GM19043 (cell line): Measurements from ENCODE around the gene BMPR1B.
"Not testable (repeated sequence)": the region's sequence is repeated elsewhere in the genome, so short reads cannot be mapped to it uniquely, and the experiment has no call there.

Experiments used
- ATAC-seq: cut with Tn5 transposase; IDR thresholded peaks from one replicate; pipeline ENCODE4 v1.9.1; 2021; ENCODE audit warnings: low read depth; ENCODE audit not compliant: unreplicated experiment

The BMPR1B gene

GRCh38 chr4:94828882-94829281, 71.1 kb downstream of the BMPR1B start:
- ATAC-seq: no peak

DNA sequence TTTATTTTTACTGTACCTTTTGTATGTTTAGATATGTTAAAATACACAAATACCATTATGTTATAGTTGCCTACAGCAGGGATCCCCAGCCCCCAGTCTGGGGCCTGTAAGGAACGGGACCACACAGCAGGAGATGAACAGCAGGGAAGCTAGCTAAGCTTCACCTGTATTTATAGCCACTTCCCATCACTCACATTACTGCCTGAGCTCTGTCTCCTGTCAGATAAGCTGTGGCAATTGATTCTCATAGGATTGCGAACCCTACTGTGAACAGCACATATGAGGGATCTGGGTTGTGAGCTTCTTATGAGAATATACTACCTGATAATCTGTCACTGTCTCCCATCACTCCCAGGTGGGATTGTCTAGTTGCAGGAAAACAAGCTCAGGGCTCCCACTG, 73.9 kb downstream of the BMPR1B start:
- no peak for ATAC-seq

- not testable (repeated sequence) for ATAC-seq
Measured at GRCh38 chr4:94832329-94832728, 74.6 kb downstream of the BMPR1B start.

- ATAC-seq: no peak
Measured at GRCh38 chr4:94833394-94833793, 75.6 kb downstream of the BMPR1B start.

- ATAC-seq: no peak
Measured at GRCh38 chr4:94834501-94834900, 76.7 kb downstream of the BMPR1B start.

GRCh38 chr4:94841166-94841863, 83.6 kb downstream of the BMPR1B start:
- not testable (repeated sequence) for ATAC-seq

DNA sequence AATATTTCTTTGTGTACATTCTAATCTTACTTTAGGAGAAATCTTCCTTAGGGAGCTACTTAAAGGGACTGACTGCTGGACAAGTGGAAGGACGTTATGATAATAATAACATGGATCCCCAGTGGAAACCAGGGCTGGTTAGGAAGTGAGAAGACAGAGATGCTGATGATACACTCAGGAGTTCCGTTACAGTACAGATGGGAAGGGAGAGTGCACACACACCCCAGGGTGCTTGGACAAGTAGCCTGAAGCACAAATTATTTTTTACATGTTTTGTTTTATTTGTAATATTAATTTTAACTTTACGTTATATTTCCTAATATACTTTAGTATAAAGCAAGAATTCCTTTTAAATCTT, 84.1 kb downstream of the BMPR1B start:
- ATAC-seq: no peak

- no peak for ATAC-seq
Measured at GRCh38 chr4:94843216-94843615, 85.5 kb downstream of the BMPR1B start.

- ATAC-seq: no peak
Measured at GRCh38 chr4:94848326-94848725, 90.6 kb downstream of the BMPR1B start.

DNA sequence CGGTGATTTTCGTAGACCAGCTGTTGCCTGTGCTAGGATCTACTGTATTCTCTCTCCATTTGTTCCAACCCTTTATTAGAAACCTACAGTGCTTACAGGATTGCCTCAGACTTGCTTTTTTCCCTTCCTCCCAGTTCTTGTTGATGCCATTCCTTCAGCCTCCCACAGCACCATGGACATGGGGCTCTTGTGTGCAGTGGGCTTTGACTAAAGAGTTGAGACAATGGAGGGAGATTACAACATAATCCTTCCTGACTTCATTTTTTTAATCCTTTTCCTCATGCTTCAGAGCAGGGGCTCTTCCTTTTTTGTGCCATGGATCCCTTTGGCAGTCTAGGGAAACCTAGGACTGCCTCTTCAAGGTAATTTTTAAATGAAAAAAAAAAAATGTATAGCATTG, 92.1 kb downstream of the BMPR1B start:
- no peak for ATAC-seq

GRCh38 chr4:94852616-94853015, 94.9 kb downstream of the BMPR1B start:
- ATAC-seq: no peak

DNA sequence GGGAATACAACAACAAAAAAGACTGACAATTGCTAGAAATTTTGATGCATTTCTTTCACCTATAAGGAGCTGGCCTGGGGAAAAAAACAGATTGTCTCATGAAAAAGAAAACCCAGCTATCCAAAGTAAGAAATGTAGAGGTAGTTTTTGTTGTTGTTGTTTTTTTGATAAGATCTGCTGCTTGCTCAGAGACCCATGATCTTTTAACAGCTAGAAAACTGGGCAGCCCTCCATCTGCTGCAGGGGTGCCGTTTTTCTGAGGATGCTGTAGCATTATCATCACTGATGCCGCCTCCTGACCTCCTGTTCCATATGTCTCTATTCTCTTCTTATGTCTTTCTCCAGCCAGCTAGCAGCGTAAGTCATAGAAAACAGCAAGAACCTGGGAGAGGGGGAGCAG, 98.3 kb downstream of the BMPR1B start:
- ATAC-seq: no peak

DNA sequence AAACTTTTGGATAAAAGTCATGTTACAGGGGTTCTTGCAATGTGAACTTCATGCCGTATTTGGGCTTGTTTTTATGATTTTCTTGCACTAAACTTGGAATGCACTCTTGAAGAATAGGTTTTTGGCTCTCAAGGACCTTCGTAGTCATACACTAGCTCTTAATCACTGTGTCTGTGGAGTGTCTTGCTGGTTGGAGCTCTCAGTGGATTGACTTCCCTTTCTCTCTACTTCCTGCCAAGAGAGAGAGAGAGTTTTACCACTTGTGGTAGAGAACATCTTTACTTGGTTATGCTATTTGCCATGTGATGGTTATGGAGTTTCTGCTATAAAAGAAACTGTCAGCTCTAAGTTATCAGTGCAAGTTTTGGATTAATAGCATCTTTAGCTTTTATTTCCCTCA, 112.4 kb downstream of the BMPR1B start:
- no peak for ATAC-seq

DNA sequence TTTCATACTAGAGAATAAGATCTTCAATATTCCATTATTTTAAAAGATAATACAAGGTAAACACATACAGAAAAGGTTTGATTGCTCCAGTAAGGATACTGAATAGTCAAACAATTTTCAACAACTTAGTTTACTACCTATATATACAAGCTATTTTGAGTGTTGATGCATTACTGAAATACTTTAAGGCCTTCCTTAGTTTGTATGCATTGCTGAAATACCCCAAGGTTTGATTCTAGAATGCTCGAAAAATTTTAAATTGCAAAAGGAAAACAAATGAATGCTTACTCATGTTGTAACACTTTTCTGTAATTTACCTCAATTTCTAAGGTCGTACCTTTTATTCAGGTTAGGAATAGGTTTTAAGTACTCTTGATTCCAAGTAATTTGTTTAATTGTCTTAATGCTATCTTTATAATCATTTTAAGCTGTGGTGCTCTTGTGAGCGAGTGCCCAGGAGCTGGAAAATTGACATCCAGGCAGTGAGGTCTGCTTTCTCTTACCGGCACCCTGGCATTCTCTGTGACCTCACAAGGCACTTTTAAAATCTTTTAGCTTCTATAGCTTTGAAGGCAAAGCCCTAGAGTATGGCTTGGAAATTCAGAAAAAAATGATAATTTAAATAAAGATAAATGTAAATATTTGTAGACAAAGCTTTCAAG, 114.0 kb downstream of the BMPR1B start:
- ATAC-seq: no peak

- ATAC-seq: no peak
Measured at GRCh38 chr4:94877973-94878372, 120.2 kb downstream of the BMPR1B start.

DNA sequence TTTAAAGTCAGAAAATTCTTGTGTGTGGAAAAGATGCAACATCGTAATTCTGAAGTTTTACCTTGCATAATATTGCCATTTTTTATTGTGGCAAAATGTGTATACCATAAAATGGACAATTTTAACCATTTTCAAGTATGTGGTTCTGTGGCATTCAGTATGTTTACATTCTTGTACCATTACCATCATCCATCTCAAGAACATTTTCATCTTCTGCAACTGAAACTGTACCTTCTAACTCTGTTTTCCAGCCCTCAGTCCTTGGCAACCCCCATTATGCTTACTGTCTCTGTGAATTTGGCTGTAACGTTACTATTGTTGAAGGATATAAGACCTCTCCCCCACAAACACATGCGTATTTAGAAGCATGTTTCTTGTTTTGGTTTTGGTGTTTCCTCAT, 123.2 kb downstream of the BMPR1B start:
- no peak for ATAC-seq

DNA sequence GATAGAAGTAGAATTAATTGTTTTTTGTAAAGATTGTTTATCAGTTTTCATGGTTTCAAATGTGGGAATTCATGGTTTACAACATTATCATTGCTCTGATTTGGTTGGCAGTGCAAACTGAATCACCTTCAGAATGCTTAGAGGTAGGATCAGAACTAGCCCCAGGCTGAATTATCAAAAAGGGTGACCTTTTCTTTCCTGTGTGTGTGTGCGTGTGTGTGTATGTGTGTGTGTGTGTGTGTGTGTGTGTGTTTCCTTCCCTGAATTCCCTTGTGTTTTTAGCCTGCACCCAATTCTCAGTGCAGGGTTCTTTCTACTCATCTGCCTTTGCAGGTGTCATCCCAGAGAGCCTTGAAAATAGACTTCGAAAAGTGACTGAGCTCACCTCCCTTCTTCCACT, 125.0 kb downstream of the BMPR1B start:
- ATAC-seq: no peak

DNA sequence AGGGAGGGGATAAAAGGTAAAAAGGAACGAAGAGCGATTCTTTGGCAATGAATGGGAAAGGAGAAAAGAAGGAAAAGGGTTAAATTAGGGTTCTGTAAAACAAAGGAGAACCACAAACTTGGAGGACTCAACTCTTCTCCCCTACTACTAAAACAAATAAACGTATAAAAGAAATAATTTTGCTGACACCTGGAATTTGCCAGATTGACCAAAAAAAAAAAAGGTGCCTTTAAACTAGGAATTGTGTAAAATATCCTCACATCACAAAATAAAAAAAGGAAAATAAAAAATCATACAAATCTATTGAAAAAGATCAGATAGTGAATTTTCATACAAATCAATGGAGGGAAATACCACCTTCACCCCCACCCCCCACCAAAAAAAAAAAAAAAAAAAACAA, 129.3 kb downstream of the BMPR1B start:
- no peak for ATAC-seq

- no peak for ATAC-seq
Measured at GRCh38 chr4:94889523-94889922, 131.8 kb downstream of the BMPR1B start.

- ATAC-seq: no peak
Measured at GRCh38 chr4:94889946-94890345, 132.2 kb downstream of the BMPR1B start.

GRCh38 chr4:94890579-94890978, 132.8 kb downstream of the BMPR1B start:
- no peak for ATAC-seq

GRCh38 chr4:94892051-94892450, 134.3 kb downstream of the BMPR1B start:
- ATAC-seq: no peak
